ENCODE results near the gene KRTAP22-2.

Gene KRTAP22-2

GRCh38 chr21:30577766-30578165, 12.4 kb downstream of the KRTAP22-2 start:
- no peak for DNase-seq
- Histone ChIP-seq H3K36me3 (ENCODE audit: control insufficient read depth, insufficient read depth, low read length) (no peaks in the 10 kb centered on the region), H3K4me3 (ENCODE audit: insufficient read depth, low read depth, low read length, poor library complexity, severe bottlenecking) (no peak overlapping the region), H3K4me1 (ENCODE audit: control insufficient read depth, insufficient read depth, low read length, poor library complexity, severe bottlenecking) (no peaks in the 10 kb centered on the region), H3K9me3 (ENCODE audit: control insufficient read depth, low read length) (no peaks in the 10 kb centered on the region), H3K27me3 (replicated peaks; ENCODE audit: control insufficient read depth, insufficient read depth, low read length, poor library complexity, severe bottlenecking) (no peaks in the 10 kb centered on the region), H3K27ac (ENCODE audit: insufficient read depth, low read length, poor library complexity, severe bottlenecking) (no peak overlapping the region)

GRCh38 chr21:30567617-30568016, 22.6 kb downstream of the KRTAP22-2 start:
- no peak overlapping the region for H3K27ac ChIP-seq (ENCODE audit: insufficient read depth, low read length, poor library complexity, severe bottlenecking)
- DNase-seq, result no peak
- H3K4me1 ChIP-seq (ENCODE audit: control insufficient read depth, insufficient read depth, low read length, poor library complexity, severe bottlenecking), result no peaks in the 10 kb centered on the region
- H3K4me3 ChIP-seq (ENCODE audit: insufficient read depth, low read depth, low read length, poor library complexity, severe bottlenecking), result no peak overlapping the region
- no peaks in the 10 kb centered on the region for H3K27me3 ChIP-seq (replicated peaks; ENCODE audit: control insufficient read depth, insufficient read depth, low read length, poor library complexity, severe bottlenecking)
- no peaks in the 10 kb centered on the region for H3K36me3 ChIP-seq (ENCODE audit: control insufficient read depth, insufficient read depth, low read length)
- H3K9me3 ChIP-seq (ENCODE audit: control insufficient read depth, low read length), result no peaks in the 10 kb centered on the region

GRCh38 chr21:30563630-30564029, 26.6 kb downstream of the KRTAP22-2 start:
- Histone ChIP-seq H3K4me1 (ENCODE audit: control insufficient read depth, insufficient read depth, low read length, poor library complexity, severe bottlenecking) (no peaks in the 10 kb centered on the region), H3K4me3 (ENCODE audit: insufficient read depth, low read depth, low read length, poor library complexity, severe bottlenecking) (no peak overlapping the region), H3K27me3 (replicated peaks; ENCODE audit: control insufficient read depth, insufficient read depth, low read length, poor library complexity, severe bottlenecking) (no peaks in the 10 kb centered on the region), H3K9me3 (ENCODE audit: control insufficient read depth, low read length) (no peaks in the 10 kb centered on the region), H3K36me3 (ENCODE audit: control insufficient read depth, insufficient read depth, low read length) (no peaks in the 10 kb centered on the region), H3K27ac (ENCODE audit: insufficient read depth, low read length, poor library complexity, severe bottlenecking) (no peak overlapping the region)
- DNase-seq, result no peak

GRCh38 chr21:30563072-30563471, 27.1 kb downstream of the KRTAP22-2 start:
- Histone ChIP-seq H3K4me3 (ENCODE audit: insufficient read depth, low read depth, low read length, poor library complexity, severe bottlenecking) (no peak overlapping the region), H3K9me3 (ENCODE audit: control insufficient read depth, low read length) (no peaks in the 10 kb centered on the region), H3K27me3 (replicated peaks; ENCODE audit: control insufficient read depth, insufficient read depth, low read length, poor library complexity, severe bottlenecking) (no peaks in the 10 kb centered on the region), H3K4me1 (ENCODE audit: control insufficient read depth, insufficient read depth, low read length, poor library complexity, severe bottlenecking) (no peaks in the 10 kb centered on the region), H3K27ac (ENCODE audit: insufficient read depth, low read length, poor library complexity, severe bottlenecking) (no peak overlapping the region), H3K36me3 (ENCODE audit: control insufficient read depth, insufficient read depth, low read length) (no peaks in the 10 kb centered on the region)
- no peak for DNase-seq

GRCh38 chr21:30561957-30562356, 28.2 kb downstream of the KRTAP22-2 start:
- no peaks in the 10 kb centered on the region for H3K27me3 ChIP-seq (replicated peaks; ENCODE audit: control insufficient read depth, insufficient read depth, low read length, poor library complexity, severe bottlenecking)
- H3K9me3 ChIP-seq (ENCODE audit: control insufficient read depth, low read length), result no peaks in the 10 kb centered on the region
- no peak overlapping the region for H3K4me3 ChIP-seq (ENCODE audit: insufficient read depth, low read depth, low read length, poor library complexity, severe bottlenecking)
- DNase-seq, result no peak
- no peaks in the 10 kb centered on the region for H3K36me3 ChIP-seq (ENCODE audit: control insufficient read depth, insufficient read depth, low read length)
- H3K4me1 ChIP-seq (ENCODE audit: control insufficient read depth, insufficient read depth, low read length, poor library complexity, severe bottlenecking), result no peaks in the 10 kb centered on the region
- no peak overlapping the region for H3K27ac ChIP-seq (ENCODE audit: insufficient read depth, low read length, poor library complexity, severe bottlenecking)

- no peaks in the 10 kb centered on the region for H3K36me3 ChIP-seq (ENCODE audit: control insufficient read depth, insufficient read depth, low read length)
- no peaks in the 10 kb centered on the region for H3K4me1 ChIP-seq (ENCODE audit: control insufficient read depth, insufficient read depth, low read length, poor library complexity, severe bottlenecking)
- H3K27me3 ChIP-seq (replicated peaks; ENCODE audit: control insufficient read depth, insufficient read depth, low read length, poor library complexity, severe bottlenecking), result no peaks in the 10 kb centered on the region
- no peak within 1 kb of the TSS for H3K27ac ChIP-seq (ENCODE audit: insufficient read depth, low read length, poor library complexity, severe bottlenecking)
- DNase-seq, result no peak
- H3K9me3 ChIP-seq (ENCODE audit: control insufficient read depth, low read length), result no peaks in the 10 kb centered on the region
- H3K4me3 ChIP-seq (ENCODE audit: insufficient read depth, low read depth, low read length, poor library complexity, severe bottlenecking), result no peak within 1 kb of the TSS
Observed at GRCh38 chr21:30561264-30561895, 28.8 kb downstream of the KRTAP22-2 start, which contains the start of gene KRTAP19-7. Gene KRTAP19-7, minus strand, starts transcription at chr21:30561314. Its CDS starts 25 bp downstream, at chr21:30561289.

- no peak for DNase-seq
- Histone ChIP-seq H3K9me3 (ENCODE audit: control insufficient read depth, low read length) (no peaks in the 10 kb centered on the region), H3K4me1 (ENCODE audit: control insufficient read depth, insufficient read depth, low read length, poor library complexity, severe bottlenecking) (no peaks in the 10 kb centered on the region), H3K4me3 (ENCODE audit: insufficient read depth, low read depth, low read length, poor library complexity, severe bottlenecking) (no peak overlapping the region), H3K27ac (ENCODE audit: insufficient read depth, low read length, poor library complexity, severe bottlenecking) (no peak overlapping the region), H3K27me3 (replicated peaks; ENCODE audit: control insufficient read depth, insufficient read depth, low read length, poor library complexity, severe bottlenecking) (no peaks in the 10 kb centered on the region), H3K36me3 (ENCODE audit: control insufficient read depth, insufficient read depth, low read length) (no peaks in the 10 kb centered on the region)
Observed at GRCh38 chr21:30555095-30555494, 35.1 kb downstream of the KRTAP22-2 start.

GRCh38 chr21:30552782-30553181, 37.4 kb downstream of the KRTAP22-2 start:
- H3K27me3 ChIP-seq (replicated peaks; ENCODE audit: control insufficient read depth, insufficient read depth, low read length, poor library complexity, severe bottlenecking), result no peaks in the 10 kb centered on the region
- no peak for DNase-seq
- no peak overlapping the region for H3K4me3 ChIP-seq (ENCODE audit: insufficient read depth, low read depth, low read length, poor library complexity, severe bottlenecking)
- H3K9me3 ChIP-seq (ENCODE audit: control insufficient read depth, low read length), result no peaks in the 10 kb centered on the region
- H3K4me1 ChIP-seq (ENCODE audit: control insufficient read depth, insufficient read depth, low read length, poor library complexity, severe bottlenecking), result no peaks in the 10 kb centered on the region
- H3K36me3 ChIP-seq (ENCODE audit: control insufficient read depth, insufficient read depth, low read length), result no peaks in the 10 kb centered on the region
- H3K27ac ChIP-seq (ENCODE audit: insufficient read depth, low read length, poor library complexity, severe bottlenecking), result no peak overlapping the region

GRCh38 chr21:30541764-30542163, 48.4 kb downstream of the KRTAP22-2 start, which contains the start of gene KRTAP19-6:
Gene KRTAP19-6, minus strand, starts transcription at chr21:30541864. Its CDS starts 31 bp downstream, at chr21:30541833.
- Histone ChIP-seq H3K9me3 (ENCODE audit: control insufficient read depth, low read length) (no peaks in the 10 kb centered on the region), H3K36me3 (ENCODE audit: control insufficient read depth, insufficient read depth, low read length) (no peaks in the 10 kb centered on the region), H3K4me3 (ENCODE audit: insufficient read depth, low read depth, low read length, poor library complexity, severe bottlenecking) (no peak within 1 kb of the TSS), H3K27me3 (replicated peaks; ENCODE audit: control insufficient read depth, insufficient read depth, low read length, poor library complexity, severe bottlenecking) (no peaks in the 10 kb centered on the region), H3K4me1 (ENCODE audit: control insufficient read depth, insufficient read depth, low read length, poor library complexity, severe bottlenecking) (no peaks in the 10 kb centered on the region), H3K27ac (ENCODE audit: insufficient read depth, low read length, poor library complexity, severe bottlenecking) (no peak within 1 kb of the TSS)
- no peak for DNase-seq
